Skeletal muscle cell (primary cell): Measurements from ENCODE around the gene SBF2.
A peak's percentile ranks its signal among the peaks of the same experiment; 100 is the strongest.
"Not testable (repeated sequence)": the region's sequence is repeated elsewhere in the genome, so short reads cannot be mapped to it uniquely, and the experiment has no call there.

Experiments
- DNase-seq: peaks from one replicate; pipeline ENCODE4 v3.0.0-alpha.2; 2010; ENCODE audit warnings: low read depth
- H3K4me3 ChIP-seq: 2 replicates; pipeline ENCODE4 v1.5.1; 2011; ENCODE audit warnings: low read depth, mild to moderate bottlenecking, control low read depth, low read length, moderate library complexity

SBF2 gene

DNA sequence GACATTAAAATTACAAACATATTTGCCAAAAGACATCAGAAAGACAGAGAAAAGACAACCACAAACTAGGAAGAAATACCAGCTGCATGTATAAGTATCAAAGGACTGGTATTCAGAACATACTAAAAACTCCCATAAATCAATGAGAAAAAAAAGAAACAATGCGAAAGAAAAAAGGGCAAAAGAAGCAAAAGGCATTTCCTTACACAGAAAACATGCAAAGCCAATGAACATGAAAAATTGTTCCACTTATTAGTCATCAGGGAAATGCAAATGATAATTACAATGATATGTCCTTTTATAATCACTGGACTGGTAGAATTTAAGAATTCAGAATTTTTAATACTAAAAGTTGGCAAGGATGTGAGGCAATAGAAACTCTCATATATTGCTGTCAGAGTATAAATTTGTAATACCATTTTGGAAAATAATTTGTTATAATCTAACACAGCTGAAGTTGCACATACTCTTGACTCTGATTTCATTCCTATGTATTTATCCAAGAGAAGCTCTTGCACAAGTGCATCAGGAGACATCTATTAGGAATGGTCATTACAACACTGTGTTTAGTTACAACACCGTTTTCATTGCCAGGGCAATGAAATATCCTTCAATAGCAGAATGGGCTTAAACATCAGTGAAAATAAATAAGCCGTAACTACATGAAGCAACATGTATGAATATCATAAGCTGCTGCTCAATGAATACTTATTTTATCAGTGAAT lies 350.5 kb downstream of the SBF2 start:
- H3K4me3 ChIP-seq, result no peak overlapping the region
- peak; percentile 90 for DNase-seq

GRCh38 chr11:9941991-9942390 lies 352.0 kb downstream of the SBF2 start:
- no peak overlapping the region for H3K4me3 ChIP-seq
- DNase-seq, result no peak

GRCh38 chr11:9939150-9939549 lies 354.9 kb downstream of the SBF2 start:
- H3K4me3 ChIP-seq, DNase-seq: not testable (repeated sequence)

- DNase-seq, result no peak
- no peak overlapping the region for H3K4me3 ChIP-seq
Observed at GRCh38 chr11:9936754-9937153, 357.3 kb downstream of the SBF2 start.

DNA sequence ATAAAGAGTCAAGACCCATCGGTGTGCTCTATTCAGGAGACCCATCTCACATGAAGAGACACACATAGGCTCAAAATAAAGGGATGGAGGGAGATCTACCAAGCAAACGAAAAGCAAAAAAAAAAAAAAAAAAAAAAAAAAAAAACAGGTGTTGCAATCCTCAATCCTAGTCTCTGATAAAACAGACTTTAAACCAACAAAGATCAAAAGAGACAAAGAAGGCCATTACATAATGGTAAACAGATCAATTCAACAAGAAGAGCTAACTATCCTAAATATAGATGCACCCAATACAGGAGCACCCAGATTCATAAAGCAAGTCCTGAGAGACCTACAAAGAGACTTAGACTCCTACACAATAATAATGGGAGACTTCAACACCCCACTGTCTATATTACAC lies 361.2 kb downstream of the SBF2 start:
- not testable (repeated sequence) for H3K4me3 ChIP-seq, DNase-seq

GRCh38 chr11:9930562-9931331 lies 363.3 kb downstream of the SBF2 start:
- not testable (repeated sequence) for DNase-seq, H3K4me3 ChIP-seq

DNA sequence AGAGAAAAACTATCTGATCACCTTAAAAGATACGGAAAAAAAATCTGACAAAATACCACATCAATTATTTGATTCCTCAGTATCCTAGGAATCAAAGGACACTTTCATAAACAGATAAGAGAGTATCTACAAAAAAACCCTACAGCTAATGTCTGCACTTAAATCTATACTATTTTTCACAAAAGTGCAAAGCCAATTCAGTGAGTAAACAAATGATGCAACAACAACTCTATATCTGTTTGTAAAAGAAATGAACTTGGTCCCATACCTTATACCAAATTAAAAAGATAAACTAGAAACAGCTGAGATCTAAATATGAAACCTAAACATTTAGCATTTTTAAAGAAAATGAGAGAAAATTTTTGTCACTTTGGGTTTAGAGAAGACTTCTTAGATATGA lies 366.3 kb downstream of the SBF2 start:
- no peak for DNase-seq
- no peak overlapping the region for H3K4me3 ChIP-seq

DNA sequence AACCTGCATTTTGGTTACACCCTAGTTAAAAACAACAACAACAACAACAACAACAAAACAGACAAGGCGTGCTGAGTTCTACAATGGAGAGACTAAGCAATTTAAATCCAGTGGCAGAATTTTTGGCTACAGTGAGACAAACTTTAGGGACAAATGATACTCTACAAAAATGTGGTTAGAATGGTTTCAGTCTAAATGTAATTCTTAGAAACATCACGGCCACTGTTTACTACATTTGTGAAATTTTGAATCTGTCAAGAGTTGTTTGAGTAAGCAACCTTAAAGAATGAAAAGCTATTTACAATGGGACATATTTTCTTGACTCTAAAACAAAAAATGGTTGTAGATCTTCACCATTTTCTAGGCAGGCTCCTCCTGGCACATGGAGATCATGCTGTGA lies 370.7 kb downstream of the SBF2 start:
- DNase-seq, result no peak
- H3K4me3 ChIP-seq, result no peak overlapping the region

- no peak overlapping the region for H3K4me3 ChIP-seq
- no peak for DNase-seq
Observed at GRCh38 chr11:9922806-9923205, 371.2 kb downstream of the SBF2 start.

- no peak for DNase-seq
- no peak overlapping the region for H3K4me3 ChIP-seq
Observed at GRCh38 chr11:9916480-9916879, 377.5 kb downstream of the SBF2 start.

GRCh38 chr11:9914064-9914463 lies 380.0 kb downstream of the SBF2 start:
- DNase-seq, result no peak
- H3K4me3 ChIP-seq, result no peak overlapping the region

DNA sequence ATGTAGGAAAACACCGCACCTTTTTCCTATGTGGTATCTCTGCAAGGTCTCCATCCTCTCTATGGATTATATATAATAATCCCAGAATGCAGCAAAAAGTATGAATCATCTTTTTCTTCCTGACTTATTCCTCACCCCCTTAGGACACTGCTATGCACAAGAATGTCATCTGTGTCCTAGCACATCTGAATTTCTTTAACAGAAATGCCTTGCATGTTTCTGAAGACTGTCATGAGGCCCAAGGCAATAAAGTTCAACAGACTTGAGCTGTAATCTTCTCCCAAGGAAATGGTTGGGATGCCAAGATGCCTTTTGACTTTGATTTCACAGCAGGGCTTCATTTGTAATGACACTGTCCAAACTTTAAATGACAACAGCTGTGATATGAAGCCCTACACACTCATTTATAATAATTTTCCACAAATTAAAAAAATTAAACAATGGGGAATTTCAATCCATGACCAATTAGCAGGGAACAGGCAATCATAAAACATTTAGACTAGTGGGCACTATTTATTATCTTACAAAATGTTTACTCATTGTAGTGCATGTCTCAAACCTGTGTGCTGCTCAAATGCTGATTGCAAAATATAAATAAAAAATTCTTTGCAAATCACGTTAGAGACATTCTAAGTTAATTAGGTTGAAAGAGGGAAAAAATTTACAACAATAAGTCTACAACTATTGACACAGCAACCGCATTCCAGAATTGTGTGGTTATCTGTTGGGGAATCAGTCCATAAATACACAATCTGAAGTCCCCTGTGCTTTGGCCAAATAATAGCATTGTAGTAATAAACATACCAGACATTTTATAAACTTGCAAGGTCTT lies 387.8 kb downstream of the SBF2 start:
- DNase-seq, result peak; percentile 79

GRCh38 chr11:9905501-9905951 lies 388.5 kb downstream of the SBF2 start:
- DNase-seq, result no peak
- H3K4me3 ChIP-seq, result no peak overlapping the region

More for the DNA sequence above, 387.8 kb downstream of the SBF2 start:
- no peak overlapping the region for H3K4me3 ChIP-seq

GRCh38 chr11:9903579-9903978 lies 390.4 kb downstream of the SBF2 start:
- no peak overlapping the region for H3K4me3 ChIP-seq
- DNase-seq, result no peak

DNA sequence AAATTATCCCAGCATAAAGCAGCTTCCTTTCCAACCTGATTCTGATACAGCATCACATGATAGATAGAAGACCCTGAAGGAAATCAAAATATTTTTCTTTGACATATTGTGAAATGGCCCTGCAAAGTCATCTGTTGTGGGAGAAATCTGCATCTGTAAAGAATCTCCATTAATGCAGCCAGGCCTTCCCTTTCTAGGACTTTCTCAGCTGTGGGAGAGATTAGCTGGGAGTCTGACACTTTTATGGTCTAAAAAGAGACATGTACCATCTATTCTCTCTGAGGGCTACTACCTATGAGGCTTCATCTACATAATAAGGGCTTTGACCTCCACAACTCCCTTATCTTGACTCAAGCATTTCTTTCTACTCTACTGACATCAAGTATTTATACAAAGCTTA lies 392.1 kb downstream of the SBF2 start:
- DNase-seq, result no peak
- H3K4me3 ChIP-seq, result no peak overlapping the region

- not testable (repeated sequence) for H3K4me3 ChIP-seq
- DNase-seq, result peak; percentile 59
Observed at GRCh38 chr11:9900253-9900652, 393.8 kb downstream of the SBF2 start.

DNA sequence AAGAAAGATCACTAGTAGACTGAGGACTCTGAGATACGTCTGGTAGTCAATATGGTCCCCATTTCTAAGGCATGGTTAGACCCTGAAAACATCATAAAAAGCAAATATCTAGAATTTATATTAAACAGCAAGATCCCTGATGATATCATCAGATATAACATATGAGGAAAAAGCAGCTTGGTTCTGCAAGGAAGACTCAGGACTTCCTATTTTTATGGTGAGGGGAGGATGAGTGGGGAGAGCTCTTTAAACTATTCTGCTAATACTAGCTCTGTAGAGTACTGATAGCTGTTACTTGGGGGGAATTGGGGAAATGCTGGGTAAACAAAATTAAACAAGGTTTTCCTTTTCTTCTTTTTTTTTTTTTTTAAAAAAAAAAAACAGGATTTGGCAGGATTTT lies 394.3 kb downstream of the SBF2 start:
- no peak for DNase-seq
- H3K4me3 ChIP-seq, result no peak overlapping the region

DNA sequence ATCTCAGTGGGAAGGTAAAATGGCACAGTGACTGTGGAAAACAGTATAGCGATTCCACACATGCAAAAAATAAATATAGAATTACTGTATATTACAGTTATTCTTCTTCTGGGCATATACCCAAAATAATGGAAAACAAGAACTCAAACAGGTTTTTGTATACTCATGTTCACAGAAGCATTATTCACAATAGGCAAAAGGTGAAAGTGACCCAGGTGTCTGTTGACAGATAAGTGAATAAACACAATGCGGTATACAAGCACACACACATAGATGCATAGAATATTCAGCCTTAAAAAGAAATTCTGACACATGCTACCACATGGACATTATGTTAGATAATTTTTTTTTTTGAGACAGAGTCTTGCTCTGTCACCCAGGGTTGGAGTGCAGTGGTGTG lies 397.1 kb downstream of the SBF2 start:
- H3K4me3 ChIP-seq, result no peak overlapping the region
- no peak for DNase-seq

- H3K4me3 ChIP-seq, result no peak overlapping the region
- DNase-seq, result peak; percentile 20
Observed at GRCh38 chr11:9895006-9895405, 399.0 kb downstream of the SBF2 start.

DNA sequence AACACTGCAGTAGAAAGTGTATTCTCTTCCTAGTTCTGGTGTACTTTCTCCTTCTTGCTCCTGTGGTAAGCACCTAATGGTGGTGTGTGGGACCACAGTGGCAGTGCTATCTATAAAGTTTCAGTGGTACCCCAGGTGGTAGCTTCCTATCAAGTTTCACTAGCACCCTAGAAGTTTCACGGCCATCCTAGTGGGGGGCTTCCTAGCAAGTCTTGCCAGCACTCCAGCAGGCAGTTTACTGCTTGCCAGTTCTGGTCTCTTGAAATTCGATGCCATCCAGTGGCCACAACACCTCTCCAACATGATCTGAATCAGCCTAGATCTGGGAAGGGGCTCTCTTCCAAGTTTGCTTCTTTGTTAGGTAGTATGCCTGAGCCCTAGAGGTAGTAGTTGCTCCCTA lies 400.5 kb downstream of the SBF2 start:
- no peak for DNase-seq
- H3K4me3 ChIP-seq, result no peak overlapping the region
